ENCODE results near the gene ATXN7L3.
A peak's percentile ranks its signal among the peaks of the same experiment; 100 is the strongest.

Gene ATXN7L3

GRCh38 chr17:44217738-44218343, 18.2 kb upstream of the ATXN7L3 start:
- Histone ChIP-seq H3K27me3 (replicated peaks; ENCODE audit: control insufficient read depth, insufficient read depth, low read length) (no peaks in the 10 kb centered on the region), H3K9me3 (ENCODE audit: control insufficient read depth, low read length) (no peaks in the 10 kb centered on the region), H3K4me1 (ENCODE audit: control insufficient read depth, insufficient read depth, low read length) (peaks cover 34% of the 10 kb centered on the region), H3K4me3 (ENCODE audit: low read length) (peak overlapping the region; percentile 83), H3K9ac (ENCODE audit: low read length) (peak overlapping the region; percentile 87), H3K36me3 (ENCODE audit: control insufficient read depth, insufficient read depth, low read length, severe bottlenecking) (peaks cover 34% of the 10 kb centered on the region)
- DNase-seq (ENCODE audit: low read depth) = peak; percentile 21

- no peak overlapping the region for H3K4me3 ChIP-seq (ENCODE audit: low read length)
- peaks cover 26% of the 10 kb centered on the region for H3K4me1 ChIP-seq (ENCODE audit: control insufficient read depth, insufficient read depth, low read length)
- H3K9ac ChIP-seq (ENCODE audit: low read length) = peak overlapping the region; percentile 17
- H3K27me3 ChIP-seq (replicated peaks; ENCODE audit: control insufficient read depth, insufficient read depth, low read length) = no peaks in the 10 kb centered on the region
- peaks cover 34% of the 10 kb centered on the region for H3K36me3 ChIP-seq (ENCODE audit: control insufficient read depth, insufficient read depth, low read length, severe bottlenecking)
- DNase-seq (ENCODE audit: low read depth) = no peak
- no peaks in the 10 kb centered on the region for H3K9me3 ChIP-seq (ENCODE audit: control insufficient read depth, low read length)
Measured at GRCh38 chr17:44216694-44217093, 17.0 kb upstream of the ATXN7L3 start.

GRCh38 chr17:44216173-44216572, 16.5 kb upstream of the ATXN7L3 start:
- H3K9ac ChIP-seq (ENCODE audit: low read length) = peak overlapping the region; percentile 17

GRCh38 chr17:44214896-44215295, 15.2 kb upstream of the ATXN7L3 start:
- Histone ChIP-seq H3K27me3 (replicated peaks; ENCODE audit: control insufficient read depth, insufficient read depth, low read length) (no peaks in the 10 kb centered on the region), H3K9me3 (ENCODE audit: control insufficient read depth, low read length) (no peaks in the 10 kb centered on the region), H3K4me1 (ENCODE audit: control insufficient read depth, insufficient read depth, low read length) (peaks cover 33% of the 10 kb centered on the region), H3K9ac (ENCODE audit: low read length) (no peak overlapping the region), H3K36me3 (ENCODE audit: control insufficient read depth, insufficient read depth, low read length, severe bottlenecking) (peaks cover 39% of the 10 kb centered on the region), H3K4me3 (ENCODE audit: low read length) (no peak overlapping the region)
- DNase-seq (ENCODE audit: low read depth) = no peak

More at GRCh38 chr17:44216173-44216572, 16.5 kb upstream of the ATXN7L3 start:
- DNase-seq (ENCODE audit: low read depth) = no peak
- Histone ChIP-seq H3K4me3 (ENCODE audit: low read length) (no peak overlapping the region), H3K4me1 (ENCODE audit: control insufficient read depth, insufficient read depth, low read length) (peaks cover 25% of the 10 kb centered on the region), H3K9me3 (ENCODE audit: control insufficient read depth, low read length) (no peaks in the 10 kb centered on the region), H3K27me3 (replicated peaks; ENCODE audit: control insufficient read depth, insufficient read depth, low read length) (no peaks in the 10 kb centered on the region), H3K36me3 (ENCODE audit: control insufficient read depth, insufficient read depth, low read length, severe bottlenecking) (peaks cover 38% of the 10 kb centered on the region)

- no peak for DNase-seq (ENCODE audit: low read depth)
- Histone ChIP-seq H3K4me3 (ENCODE audit: low read length) (no peak overlapping the region), H3K27me3 (replicated peaks; ENCODE audit: control insufficient read depth, insufficient read depth, low read length) (no peaks in the 10 kb centered on the region), H3K9me3 (ENCODE audit: control insufficient read depth, low read length) (no peaks in the 10 kb centered on the region), H3K9ac (ENCODE audit: low read length) (no peak overlapping the region), H3K36me3 (ENCODE audit: control insufficient read depth, insufficient read depth, low read length, severe bottlenecking) (peaks cover 45% of the 10 kb centered on the region), H3K4me1 (ENCODE audit: control insufficient read depth, insufficient read depth, low read length) (peaks cover 33% of the 10 kb centered on the region)
Measured at GRCh38 chr17:44214230-44214494, 14.5 kb upstream of the ATXN7L3 start.

GRCh38 chr17:44213403-44214229, 13.9 kb upstream of the ATXN7L3 start:
- no peaks in the 10 kb centered on the region for H3K9me3 ChIP-seq (ENCODE audit: control insufficient read depth, low read length)
- no peaks in the 10 kb centered on the region for H3K27me3 ChIP-seq (replicated peaks; ENCODE audit: control insufficient read depth, insufficient read depth, low read length)
- H3K4me1 ChIP-seq (ENCODE audit: control insufficient read depth, insufficient read depth, low read length) = peaks cover 34% of the 10 kb centered on the region
- DNase-seq (ENCODE audit: low read depth) = no peak
- peaks cover 50% of the 10 kb centered on the region for H3K36me3 ChIP-seq (ENCODE audit: control insufficient read depth, insufficient read depth, low read length, severe bottlenecking)
- no peak overlapping the region for H3K9ac ChIP-seq (ENCODE audit: low read length)
- no peak overlapping the region for H3K4me3 ChIP-seq (ENCODE audit: low read length)

- no peak for DNase-seq (ENCODE audit: low read depth)
- Histone ChIP-seq H3K36me3 (ENCODE audit: control insufficient read depth, insufficient read depth, low read length, severe bottlenecking) (peaks cover 56% of the 10 kb centered on the region), H3K4me3 (ENCODE audit: low read length) (no peak overlapping the region), H3K9ac (ENCODE audit: low read length) (peak overlapping the region; percentile 11), H3K27me3 (replicated peaks; ENCODE audit: control insufficient read depth, insufficient read depth, low read length) (no peaks in the 10 kb centered on the region), H3K4me1 (ENCODE audit: control insufficient read depth, insufficient read depth, low read length) (peaks cover 35% of the 10 kb centered on the region), H3K9me3 (ENCODE audit: control insufficient read depth, low read length) (no peaks in the 10 kb centered on the region)
Measured at GRCh38 chr17:44212507-44213402, 13.1 kb upstream of the ATXN7L3 start.

GRCh38 chr17:44211281-44212265, 11.9 kb upstream of the ATXN7L3 start:
- Histone ChIP-seq H3K9ac (ENCODE audit: low read length) (no peak overlapping the region), H3K4me3 (ENCODE audit: low read length) (no peak overlapping the region), H3K4me1 (ENCODE audit: control insufficient read depth, insufficient read depth, low read length) (peaks cover 23% of the 10 kb centered on the region), H3K27me3 (replicated peaks; ENCODE audit: control insufficient read depth, insufficient read depth, low read length) (no peaks in the 10 kb centered on the region), H3K36me3 (ENCODE audit: control insufficient read depth, insufficient read depth, low read length, severe bottlenecking) (peaks cover 62% of the 10 kb centered on the region), H3K9me3 (ENCODE audit: control insufficient read depth, low read length) (no peaks in the 10 kb centered on the region)
- DNase-seq (ENCODE audit: low read depth) = no peak

GRCh38 chr17:44210342-44211192, 10.9 kb upstream of the ATXN7L3 start:
- H3K4me3 ChIP-seq (ENCODE audit: low read length) = no peak overlapping the region
- peak overlapping the region; percentile 71 for H3K9ac ChIP-seq (ENCODE audit: low read length)
- no peaks in the 10 kb centered on the region for H3K9me3 ChIP-seq (ENCODE audit: control insufficient read depth, low read length)
- H3K27me3 ChIP-seq (replicated peaks; ENCODE audit: control insufficient read depth, insufficient read depth, low read length) = no peaks in the 10 kb centered on the region
- DNase-seq (ENCODE audit: low read depth) = peak; percentile 70
- H3K36me3 ChIP-seq (ENCODE audit: control insufficient read depth, insufficient read depth, low read length, severe bottlenecking) = peaks cover 53% of the 10 kb centered on the region
- peaks cover 20% of the 10 kb centered on the region for H3K4me1 ChIP-seq (ENCODE audit: control insufficient read depth, insufficient read depth, low read length)
